SK-N-MC (cell line): ENCODE measurements around the gene GANC.

ENCODE experiments used
- EZH2 ChIP-seq: fragments of 200-600 bp; sonication (generic); IDR thresholded peaks from one replicate; pipeline ENCODE4 v1.6.1; 2017; ENCODE audit warnings: antibody characterized with exemption
- FOXP2 ChIP-seq: optimal IDR thresholded peaks from 2 replicates; pipeline ENCODE3; 2011; ENCODE audit warnings: mild to moderate bottlenecking, moderate library complexity; ENCODE audit not compliant: insufficient read depth; ENCODE audit errors: extremely low read length, control extremely low read depth
- POLR2AphosphoS5 ChIP-seq: IDR thresholded peaks from 2 replicates; pipeline ENCODE4 v1.6.1; 2012; ENCODE audit warnings: mild to moderate bottlenecking, low read depth, low read length, borderline replicate concordance

GRCh38 chr15:42404461-42405235 lies 131.6 kb downstream of the GANC start:
- TF ChIP-seq POLR2AphosphoS5 (no peak), EZH2 (no peak), FOXP2 (no peak)
